ENCODE results near the gene COL6A3. TPM values are rescaled to one million over a fixed set of nuclear protein-coding genes. Genes with fewer than 3 reads are reported as not detected.

Gene COL6A3
- total RNA-seq, 2 experiments from 2014 or later, result 29.9 to 36.4 TPM

- Mint-ChIP-seq H3K4me3 (peak overlapping the region; percentile 46), H3K27ac (peak overlapping the region; percentile 95), H3K9me3 (ENCODE audit: low read depth) (no peaks in the 10 kb centered on the region), H3K36me3 (ENCODE audit: low read depth) (peaks cover 37% of the 10 kb centered on the region), H3K4me1 (peaks cover 95% of the 10 kb centered on the region), H3K27me3 (no peaks in the 10 kb centered on the region)
- CTCF ChIA-PET, result interaction anchor here (0.7 to 8.0 kb wide), 4 partner anchors 10 to 277 kb away, joined by 3 to 70 read pairs (median 10); no protein-coding TSS in a partner anchor
- POLR2A ChIA-PET, result interaction anchor here (0.6 to 1.2 kb wide), 4 partner anchors 10 to 809 kb away, joined by 3 to 7 read pairs (median 4); partner anchors contain the start of gene HES6
- intact Hi-C loops (cut with DNase I, micrococcal nuclease), result loop anchor here (5.0 to 10.0 kb wide), 4 partner anchors 241 to 879 kb away; no protein-coding TSS in a partner anchor
- peak; percentile 26 for DNase-seq
- no peak for ATAC-seq
Observed at GRCh38 chr2:237430861-237431260, 16.9 kb upstream of the COL6A3 start.

GRCh38 chr2:237429753-237430152 is 15.8 kb upstream of the COL6A3 start:
- CTCF ChIA-PET, result interaction anchor here (0.7 to 8.0 kb wide), 4 partner anchors 9 to 847 kb away, joined by 3 to 70 read pairs (median 10); no protein-coding TSS in a partner anchor
- intact Hi-C loops (cut with DNase I, micrococcal nuclease), result loop anchor here (2.0 to 10.0 kb wide), 8 partner anchors 45 to 877 kb away; partner anchors contain the start of gene COPS8 (in 1 of the 2)
- H3K27ac Mint-ChIP-seq, result peak overlapping the region; percentile 95
- POLR2A ChIA-PET, result interaction anchor here (1.2 to 1.4 kb wide), 2 partner anchors 11 to 12 kb away, joined by 3 to 7 read pairs; no protein-coding TSS in a partner anchor
- peak overlapping the region; percentile 12 for H3K4me3 Mint-ChIP-seq
- no peaks in the 10 kb centered on the region for H3K27me3 Mint-ChIP-seq
- peaks cover 95% of the 10 kb centered on the region for H3K4me1 Mint-ChIP-seq
- ATAC-seq (no peak), DNase-seq (peak; percentile 66)
- H3K9me3 Mint-ChIP-seq (ENCODE audit: low read depth), result no peaks in the 10 kb centered on the region
- peaks cover 44% of the 10 kb centered on the region for H3K36me3 Mint-ChIP-seq (ENCODE audit: low read depth)

- Mint-ChIP-seq H3K27me3 (peaks cover 2% of the 10 kb centered on the region), H3K9me3 (ENCODE audit: low read depth) (no peaks in the 10 kb centered on the region), H3K36me3 (ENCODE audit: low read depth) (peaks cover 55% of the 10 kb centered on the region), H3K4me1 (peaks cover 91% of the 10 kb centered on the region), H3K4me3 (peak overlapping the region; percentile 34), H3K27ac (peak overlapping the region; percentile 97)
- peak; percentile 92 for DNase-seq
- ATAC-seq, result peak; percentile 79
- ChIA-PET POLR2A (interaction anchor here (0.7 to 1.9 kb wide), 4 partner anchors 13 to 265 kb away, joined by 3 to 12 read pairs (median 4); no protein-coding TSS in a partner anchor), CTCF (interaction anchor here (0.6 to 8.0 kb wide), 11 partner anchors 7 to 352 kb away, joined by 3 to 70 read pairs (median 3); no protein-coding TSS in a partner anchor)
- intact Hi-C loops (cut with DNase I, micrococcal nuclease), result loop anchor here (1.0 to 10.0 kb wide), 6 partner anchors 13 to 343 kb away; partner anchors contain the start of gene COPS8 (in 1 of the 2)
Observed at GRCh38 chr2:237427769-237428506, 14.0 kb upstream of the COL6A3 start.

- no peak for ATAC-seq
- POLR2A ChIA-PET, result no interaction called here
- Mint-ChIP-seq H3K4me3 (no peak overlapping the region), H3K27me3 (peaks cover 2% of the 10 kb centered on the region), H3K36me3 (ENCODE audit: low read depth) (peaks cover 64% of the 10 kb centered on the region), H3K27ac (peak overlapping the region; percentile 76), H3K4me1 (peaks cover 90% of the 10 kb centered on the region), H3K9me3 (ENCODE audit: low read depth) (no peaks in the 10 kb centered on the region)
- CTCF ChIA-PET, result interaction anchor here (0.7 to 4.1 kb wide), 8 partner anchors 9 to 216 kb away, joined by 3 to 38 read pairs (median 4); partner anchors contain the start of gene COL6A3
- no peak for DNase-seq
- intact Hi-C loops (cut with DNase I, micrococcal nuclease), result loop anchor here in 1 of 2 experiments (10.0 kb wide), 1 partner anchor 148 kb away; no protein-coding TSS in a partner anchor
Observed at GRCh38 chr2:237426517-237426916, 12.6 kb upstream of the COL6A3 start.

- DNase-seq (no peak), ATAC-seq (no peak)
- Mint-ChIP-seq H3K27ac (no peak overlapping the region), H3K27me3 (peaks cover 2% of the 10 kb centered on the region), H3K9me3 (ENCODE audit: low read depth) (no peaks in the 10 kb centered on the region), H3K4me1 (peaks cover 80% of the 10 kb centered on the region), H3K36me3 (ENCODE audit: low read depth) (peaks cover 66% of the 10 kb centered on the region), H3K4me3 (no peak overlapping the region)
- CTCF ChIA-PET, result interaction anchor here (1.5 to 4.1 kb wide), 2 partner anchors 16 to 49 kb away, joined by 3 to 38 read pairs; no protein-coding TSS in a partner anchor
- intact Hi-C loops (cut with DNase I, micrococcal nuclease), result loop anchor here in 1 of 2 experiments (10.0 kb wide), 1 partner anchor 149 kb away; no protein-coding TSS in a partner anchor
- POLR2A ChIA-PET, result no interaction called here
Observed at GRCh38 chr2:237425320-237425719, 11.4 kb upstream of the COL6A3 start.

GRCh38 chr2:237424544-237424943 is 10.6 kb upstream of the COL6A3 start:
- peaks cover 4% of the 10 kb centered on the region for H3K27me3 Mint-ChIP-seq
- no peak for DNase-seq
- ATAC-seq, result no peak
- peak overlapping the region; percentile 10 for H3K27ac Mint-ChIP-seq
- H3K4me3 Mint-ChIP-seq, result no peak overlapping the region
- intact Hi-C loops (cut with DNase I, micrococcal nuclease), result loop anchor here in 1 of 2 experiments (10.0 kb wide), 1 partner anchor 150 kb away; no protein-coding TSS in a partner anchor
- ChIA-PET POLR2A (no interaction called here), CTCF (interaction anchor here (0.7 to 1.5 kb wide), 5 partner anchors 10 to 88 kb away, joined by 3 read pairs; no protein-coding TSS in a partner anchor)
- H3K9me3 Mint-ChIP-seq (ENCODE audit: low read depth), result no peaks in the 10 kb centered on the region
- H3K4me1 Mint-ChIP-seq, result peaks cover 72% of the 10 kb centered on the region
- H3K36me3 Mint-ChIP-seq (ENCODE audit: low read depth), result peaks cover 71% of the 10 kb centered on the region

- no peaks in the 10 kb centered on the region for H3K9me3 Mint-ChIP-seq (ENCODE audit: low read depth)
- POLR2A ChIA-PET, result no interaction called here
- intact Hi-C loops (cut with DNase I, micrococcal nuclease), result loop anchor here in 1 of 2 experiments (10.0 kb wide), 1 partner anchor 151 kb away; no protein-coding TSS in a partner anchor
- no peak overlapping the region for H3K4me3 Mint-ChIP-seq
- CTCF ChIA-PET, result interaction anchor here (1.1 to 1.5 kb wide), 2 partner anchors 19 to 50 kb away, joined by 3 read pairs; no protein-coding TSS in a partner anchor
- DNase-seq, result no peak
- H3K27ac Mint-ChIP-seq, result no peak overlapping the region
- peaks cover 4% of the 10 kb centered on the region for H3K27me3 Mint-ChIP-seq
- no peak for ATAC-seq
- H3K36me3 Mint-ChIP-seq (ENCODE audit: low read depth), result peaks cover 72% of the 10 kb centered on the region
- H3K4me1 Mint-ChIP-seq, result peaks cover 66% of the 10 kb centered on the region
Observed at GRCh38 chr2:237423891-237424290, 9.9 kb upstream of the COL6A3 start.

GRCh38 chr2:237422309-237422708 is 8.3 kb upstream of the COL6A3 start:
- ChIA-PET CTCF (interaction anchor here (0.6 to 5.9 kb wide), 22 partner anchors 9 to 301 kb away, joined by 3 to 89 read pairs (median 8); no protein-coding TSS in a partner anchor), POLR2A (interaction anchor here (1.3 kb wide), 3 partner anchors 11 to 53 kb away, joined by 4 to 5 read pairs (median 4); no protein-coding TSS in a partner anchor)
- peaks cover 50% of the 10 kb centered on the region for H3K4me1 Mint-ChIP-seq
- H3K27ac Mint-ChIP-seq, result peak overlapping the region; percentile 16
- H3K27me3 Mint-ChIP-seq, result peaks cover 4% of the 10 kb centered on the region
- no peaks in the 10 kb centered on the region for H3K9me3 Mint-ChIP-seq (ENCODE audit: low read depth)
- DNase-seq, result no peak
- no peak overlapping the region for H3K4me3 Mint-ChIP-seq
- no peak for ATAC-seq
- peaks cover 66% of the 10 kb centered on the region for H3K36me3 Mint-ChIP-seq (ENCODE audit: low read depth)
- intact Hi-C loops (cut with DNase I, micrococcal nuclease), result loop anchor here in 1 of 2 experiments (10.0 kb wide), 1 partner anchor 152 kb away; no protein-coding TSS in a partner anchor

GRCh38 chr2:237421542-237422116 is 7.7 kb upstream of the COL6A3 start:
- peak; percentile 90 for DNase-seq
- Mint-ChIP-seq H3K4me1 (peaks cover 45% of the 10 kb centered on the region), H3K27me3 (peaks cover 4% of the 10 kb centered on the region), H3K36me3 (ENCODE audit: low read depth) (peaks cover 60% of the 10 kb centered on the region), H3K4me3 (peak overlapping the region; percentile 50), H3K27ac (peak overlapping the region; percentile 83), H3K9me3 (ENCODE audit: low read depth) (no peaks in the 10 kb centered on the region)
- ATAC-seq, result peak; percentile 95
- POLR2A ChIA-PET, result interaction anchor here (1.3 kb wide), 3 partner anchors 11 to 53 kb away, joined by 4 to 5 read pairs (median 4); no protein-coding TSS in a partner anchor
- CTCF ChIA-PET, result interaction anchor here (0.5 to 5.9 kb wide), 37 partner anchors 9 to 319 kb away, joined by 3 to 89 read pairs (median 5); no protein-coding TSS in a partner anchor
- intact Hi-C loops (cut with DNase I, micrococcal nuclease), result loop anchor here (1.0 to 10.0 kb wide), 3 partner anchors 54 to 153 kb away; no protein-coding TSS in a partner anchor

- Mint-ChIP-seq H3K4me1 (peaks cover 18% of the 10 kb centered on the region), H3K9me3 (ENCODE audit: low read depth) (no peaks in the 10 kb centered on the region), H3K4me3 (no peak overlapping the region), H3K36me3 (ENCODE audit: low read depth) (peaks cover 46% of the 10 kb centered on the region), H3K27me3 (peaks cover 2% of the 10 kb centered on the region), H3K27ac (no peak overlapping the region)
- ATAC-seq (no peak), DNase-seq (no peak)
- intact Hi-C loops (cut with DNase I, micrococcal nuclease), result no loop called here
- POLR2A ChIA-PET, result interaction anchor here (1.5 kb wide), 1 partner anchor 23 kb away, joined by 3 read pairs; no protein-coding TSS in a partner anchor
- CTCF ChIA-PET, result interaction anchor here (1.0 to 5.9 kb wide), 7 partner anchors 8 to 264 kb away, joined by 4 to 67 read pairs (median 16); no protein-coding TSS in a partner anchor
Observed at GRCh38 chr2:237418300-237418699, 4.3 kb upstream of the COL6A3 start.
